CD4-positive, alpha-beta T cell treated with Interleukin-15 for 1 hour (primary cell): ENCODE measurements around the gene CDHR1.

ENCODE experiments used
- DNase-seq: peaks from one replicate; pipeline ENCODE4 v3.0.0-alpha.2; 2020

The CDHR1 gene

GRCh38 chr10:84201682-84202081, 7.3 kb downstream of the CDHR1 start:
- DNase-seq: no peak

- DNase-seq: no peak
Observed at GRCh38 chr10:84202349-84202748, 8.0 kb downstream of the CDHR1 start.

- no peak for DNase-seq
Observed at GRCh38 chr10:84204122-84204521, 9.8 kb downstream of the CDHR1 start.

- DNase-seq: no peak
Observed at GRCh38 chr10:84204610-84205009, 10.3 kb downstream of the CDHR1 start.

- DNase-seq: peak; percentile 47
Observed at GRCh38 chr10:84205049-84205852, 10.9 kb downstream of the CDHR1 start.

- DNase-seq: no peak
Observed at GRCh38 chr10:84205853-84206525, 11.7 kb downstream of the CDHR1 start.

- DNase-seq: no peak
Observed at GRCh38 chr10:84208023-84208422, 13.7 kb downstream of the CDHR1 start.

- no peak for DNase-seq
Observed at GRCh38 chr10:84211566-84211965, 17.2 kb downstream of the CDHR1 start.

GRCh38 chr10:84212014-84212413, 17.7 kb downstream of the CDHR1 start:
- no peak for DNase-seq

- DNase-seq: no peak
Observed at GRCh38 chr10:84213076-84213475, 18.7 kb downstream of the CDHR1 start.

GRCh38 chr10:84214046-84214572, 19.8 kb downstream of the CDHR1 start:
- no peak for DNase-seq

- DNase-seq: no peak
Observed at GRCh38 chr10:84214612-84215235, 20.4 kb downstream of the CDHR1 start.

- DNase-seq: no peak
Observed at GRCh38 chr10:84216834-84217233, 22.5 kb downstream of the CDHR1 start.

GRCh38 chr10:84217746-84218145, 23.4 kb downstream of the CDHR1 start:
- no peak for DNase-seq

- DNase-seq: no peak
Observed at GRCh38 chr10:84221916-84222315, 27.6 kb downstream of the CDHR1 start.

GRCh38 chr10:84224411-84225028, 30.2 kb downstream of the CDHR1 start:
- DNase-seq: no peak

- DNase-seq: no peak
Observed at GRCh38 chr10:84225427-84226173, 31.3 kb downstream of the CDHR1 start, which contains the start of gene LRIT2. Gene LRIT2, minus strand, starts transcription at chr10:84225544. Its CDS starts 24 bp downstream, at chr10:84225520.

- DNase-seq: no peak
Observed at GRCh38 chr10:84226616-84227015, 32.3 kb downstream of the CDHR1 start.

GRCh38 chr10:84227810-84228209, 33.5 kb downstream of the CDHR1 start:
- no peak for DNase-seq

- no peak for DNase-seq
Observed at GRCh38 chr10:84230359-84230758, 36.0 kb downstream of the CDHR1 start.

- DNase-seq: no peak
Observed at GRCh38 chr10:84232376-84232775, 38.0 kb downstream of the CDHR1 start.

GRCh38 chr10:84233940-84234339, 39.6 kb downstream of the CDHR1 start:
- DNase-seq: no peak
